Measurements from ENCODE around the gene ASPDH. TPM values are rescaled to one million over a fixed set of nuclear protein-coding genes. Genes with fewer than 3 reads are reported as not detected.

The ASPDH gene
- polyA plus RNA-seq, 1 donor (not counting 4 experiments of a cell fraction or from before 2014, with no cell fraction given), result not detected

GRCh38 chr19:50548191-50549058 lies 34.7 kb upstream of the ASPDH start:
- no peak for FAIRE-seq
- peaks cover 32% of the 10 kb centered on the region for H3K27me3 ChIP-seq (ENCODE audit: control insufficient read depth, extremely low read depth, insufficient read depth, low read length)
- TF ChIP-seq EZH2 (IDR thresholded peaks at IDR 0.05; ENCODE audit: low read length) (no peak), CTCF (optimal IDR thresholded peaks at IDR 0.05 in 1 of 3, IDR thresholded peaks at IDR 0.05 in 1 of 3, conservative IDR thresholded peaks at IDR 0.05 in 1 of 3; ENCODE audit: extremely low read depth in 1 of 3, insufficient read depth in 2 of 3, low read length in 3 of 3) (no peak)

GRCh38 chr19:50547385-50548190 lies 33.9 kb upstream of the ASPDH start:
- H3K36me3 ChIP-seq (ENCODE audit: control insufficient read depth in 2 of 2, extremely low read depth in 1 of 2, insufficient read depth in 2 of 2, low read length in 2 of 2), result no peaks in the 10 kb centered on the region
- no peak overlapping the region for H2AFZ ChIP-seq (ENCODE audit: control insufficient read depth, low read length)
- no peaks in the 10 kb centered on the region for H3K9me1 ChIP-seq (ENCODE audit: control insufficient read depth, extremely low read depth, insufficient read depth, low read length)
- dilution Hi-C loops (cut with MboI; ENCODE audit: extremely low pct_ligation_motif_present, low sequenced_read_pairs), result no loop called here
- H3K27me3 ChIP-seq (ENCODE audit: control insufficient read depth, extremely low read depth, insufficient read depth, low read length), result peaks cover 32% of the 10 kb centered on the region
- H3K9ac ChIP-seq (ENCODE audit: control insufficient read depth, extremely low read depth, insufficient read depth, low read length), result no peak overlapping the region
- no peaks in the 10 kb centered on the region for H3K4me1 ChIP-seq (ENCODE audit: control insufficient read depth, extremely low read depth, insufficient read depth, low read length)
- FAIRE-seq (no peak), DNase-seq (ENCODE audit: low read depth, low spot score) (no peak)
- H3K79me2 ChIP-seq (ENCODE audit: control insufficient read depth, insufficient read depth, low read length), result no peaks in the 10 kb centered on the region
- H3K27ac ChIP-seq (ENCODE audit: control insufficient read depth, insufficient read depth, low read length), result no peak overlapping the region
- TF ChIP-seq EZH2 (IDR thresholded peaks at IDR 0.05; ENCODE audit: low read length) (no peak), CTCF (optimal IDR thresholded peaks at IDR 0.05 in 1 of 3, IDR thresholded peaks at IDR 0.05 in 1 of 3, conservative IDR thresholded peaks at IDR 0.05 in 1 of 3; ENCODE audit: extremely low read depth in 1 of 3, insufficient read depth in 2 of 3, low read length in 3 of 3) (peak in 1 of 3 experiments; percentile 13)
- no peak overlapping the region for H3K4me2 ChIP-seq (ENCODE audit: control insufficient read depth, extremely low read depth, insufficient read depth, low read depth, low read length)
- no peak overlapping the region for H3K4me3 ChIP-seq (ENCODE audit: control insufficient read depth in 2 of 3, extremely low read depth in 1 of 3, insufficient read depth in 2 of 3, low read depth in 1 of 3, low read length in 3 of 3)
- H3K9me3 ChIP-seq (ENCODE audit: control insufficient read depth, low read depth, low read length), result no peaks in the 10 kb centered on the region
- H4K20me1 ChIP-seq (ENCODE audit: control insufficient read depth, extremely low read depth, insufficient read depth, low read length), result no peaks in the 10 kb centered on the region

More at GRCh38 chr19:50548191-50549058, 34.7 kb upstream of the ASPDH start:
- no peaks in the 10 kb centered on the region for H3K4me1 ChIP-seq (ENCODE audit: control insufficient read depth, extremely low read depth, insufficient read depth, low read length)
- H3K27ac ChIP-seq (ENCODE audit: control insufficient read depth, insufficient read depth, low read length), result no peak overlapping the region
- H3K36me3 ChIP-seq (ENCODE audit: control insufficient read depth in 2 of 2, extremely low read depth in 1 of 2, insufficient read depth in 2 of 2, low read length in 2 of 2), result no peaks in the 10 kb centered on the region
- H4K20me1 ChIP-seq (ENCODE audit: control insufficient read depth, extremely low read depth, insufficient read depth, low read length), result no peaks in the 10 kb centered on the region
- H3K79me2 ChIP-seq (ENCODE audit: control insufficient read depth, insufficient read depth, low read length), result no peaks in the 10 kb centered on the region
- no peak for DNase-seq (ENCODE audit: low read depth, low spot score)
- H3K4me2 ChIP-seq (ENCODE audit: control insufficient read depth, extremely low read depth, insufficient read depth, low read depth, low read length), result no peak overlapping the region
- no peaks in the 10 kb centered on the region for H3K9me3 ChIP-seq (ENCODE audit: control insufficient read depth, low read depth, low read length)
- no peak overlapping the region for H3K9ac ChIP-seq (ENCODE audit: control insufficient read depth, extremely low read depth, insufficient read depth, low read length)
- H3K4me3 ChIP-seq (ENCODE audit: control insufficient read depth in 2 of 3, extremely low read depth in 1 of 3, insufficient read depth in 2 of 3, low read depth in 1 of 3, low read length in 3 of 3), result no peak overlapping the region
- H2AFZ ChIP-seq (ENCODE audit: control insufficient read depth, low read length), result no peak overlapping the region
- dilution Hi-C loops (cut with MboI; ENCODE audit: extremely low pct_ligation_motif_present, low sequenced_read_pairs), result no loop called here
- H3K9me1 ChIP-seq (ENCODE audit: control insufficient read depth, extremely low read depth, insufficient read depth, low read length), result no peaks in the 10 kb centered on the region

Measured in keratinocyte (primary cell).